GM23248 (cell line): ENCODE results near the gene BATF. TPM values are rescaled to one million over a fixed set of nuclear protein-coding genes. Genes with fewer than 3 reads are reported as not detected.

Experiments
- DNase-seq: peaks from one replicate; pipeline ENCODE4 v3.0.0-alpha.2; 2015
- H2AFZ ChIP-seq: fragments of 200-600 bp; sonication (generic); 2 replicates; pipeline ENCODE4 v1.6.1; 2016; ENCODE audit warnings: antibody characterized with exemption
- H3F3A ChIP-seq: fragments of 200-600 bp; sonication (generic); 2 replicates; pipeline ENCODE4 v1.6.1; 2016; ENCODE audit warnings: mild to moderate bottlenecking, antibody characterized with exemption, mixed run types; ENCODE audit not compliant: insufficient read depth
- H3K27ac ChIP-seq: fragments of 200-600 bp; sonication (generic); 2 replicates; pipeline ENCODE4 v1.5.1; 2016; ENCODE audit warnings: mild to moderate bottlenecking
- H3K27me3 ChIP-seq: fragments of 200-600 bp; sonication (generic); replicated peaks from 2 replicates; pipeline ENCODE4 v1.6.1; 2016; ENCODE audit warnings: mild to moderate bottlenecking; ENCODE audit not compliant: insufficient read depth
- H3K36me3 ChIP-seq: fragments of 200-600 bp; sonication (generic); 2 replicates; pipeline ENCODE4 v1.6.1; 2016; ENCODE audit warnings: low read depth, mild to moderate bottlenecking
- H3K4me1 ChIP-seq: fragments of 200-600 bp; sonication (generic); 2 replicates; pipeline ENCODE4 v1.6.1; 2016; ENCODE audit warnings: mild to moderate bottlenecking; ENCODE audit not compliant: insufficient read depth
- H3K4me2 ChIP-seq: fragments of 200-600 bp; sonication (generic); one replicate; pipeline ENCODE4 v1.6.1; 2016; ENCODE audit warnings: mild to moderate bottlenecking; ENCODE audit not compliant: unreplicated experiment
- H3K4me3 ChIP-seq: fragments of 200-600 bp; sonication (generic); 2 replicates; pipeline ENCODE4 v1.5.1; 2016; ENCODE audit warnings: mild to moderate bottlenecking
- H3K79me2 ChIP-seq: fragments of 200-600 bp; sonication (generic); 2 replicates; pipeline ENCODE4 v1.6.1; 2016; ENCODE audit warnings: mild to moderate bottlenecking; ENCODE audit not compliant: insufficient read depth
- H3K9ac ChIP-seq: fragments of 200-600 bp; sonication (generic); 2 replicates; pipeline ENCODE4 v1.6.1; 2016; ENCODE audit warnings: mild to moderate bottlenecking
- H3K9me2 ChIP-seq: fragments of 200-600 bp; sonication (generic); 2 replicates; pipeline ENCODE4 v1.6.1; 2016; ENCODE audit warnings: mixed run types, mild to moderate bottlenecking, moderate library complexity; ENCODE audit not compliant: insufficient read depth
- H3K9me3 ChIP-seq: fragments of 200-600 bp; sonication (generic); one replicate; pipeline ENCODE4 v1.6.1; 2017; ENCODE audit warnings: low read depth
- H4K20me1 ChIP-seq: fragments of 200-600 bp; sonication (generic); 2 replicates; pipeline ENCODE4 v1.6.0; 2016; ENCODE audit not compliant: insufficient read depth
- EZH2 ChIP-seq: fragments of 200-600 bp; sonication (generic); IDR thresholded peaks from 2 replicates; pipeline ENCODE4 v1.6.1; 2018; ENCODE audit warnings: antibody characterized with exemption, mild to moderate bottlenecking; ENCODE audit not compliant: insufficient read depth, poor library complexity, severe bottlenecking
- EZH2phosphoT487 ChIP-seq: fragments of 200-600 bp; sonication (generic); IDR thresholded peaks from 2 replicates; pipeline ENCODE4 v1.6.1; 2018; ENCODE audit warnings: antibody characterized with exemption, moderate library complexity, mild to moderate bottlenecking, low read depth; ENCODE audit not compliant: insufficient read depth
- WGBS, 2 experiments: methylation state at CpG; one replicate each; pipeline ENCODE4 v1.1.6; 2015 to 2017; ENCODE audit warnings: low lambda C conversion rate in 2 of 2, low coverage in 1 of 2; ENCODE audit errors: missing lambda C conversion rate in 2 of 2; 5-methylcytosine and 5-hydroxymethylcytosine counted together
- in situ Hi-C: fragments of 300-500 bp; cut with MboI; formaldehyde crosslinking; loops from 2 replicates; pipeline ENCODE4 v1.15.0; 2020
- polyA plus RNA-seq: library from polyadenylated mRNA; unstranded; fragments of >200 nt; fragmentation: Nextera tagmentation; extraction: Ambion mirVana; gene quantifications from 2 replicates; pipeline ENCODE4 v1.2.1, GENCODE V29; 2016
- total RNA-seq: library from RNA; depleted of rRNA; stranded (reverse); fragments of >200 nt; shearing (Covaris generic); gene quantifications from 2 replicates; pipeline ENCODE4 v1.2.3, GENCODE V29; 2014

The BATF gene
- total and polyA plus RNA-seq, 2 experiments from 2014 or later = not detected

- H3K27me3 ChIP-seq = no peaks in the 10 kb centered on the region
Measured at GRCh38 chr14:75487155-75487671, 35.1 kb upstream of the BATF start.

GRCh38 chr14:75489480-75489837 lies 32.8 kb upstream of the BATF start:
- Histone ChIP-seq H3F3A (no peaks in the 10 kb centered on the region), H3K36me3 (no peaks in the 10 kb centered on the region), H3K27ac (no peak overlapping the region), H3K4me2 (no peak overlapping the region), H3K9me3 (no peaks in the 10 kb centered on the region), H2AFZ (no peak overlapping the region), H3K27me3 (no peaks in the 10 kb centered on the region), H3K4me3 (no peak overlapping the region), H3K9ac (no peak overlapping the region), H3K79me2 (no peaks in the 10 kb centered on the region), H3K4me1 (no peaks in the 10 kb centered on the region), H3K9me2 (no peaks in the 10 kb centered on the region), H4K20me1 (no peaks in the 10 kb centered on the region)
- WGBS, 2 experiments = 76 to 78% methylated on average over 6 of the region's 6 CpGs
- in situ Hi-C loops = loop anchor here (10.0 kb wide), 1 partner anchor 175 kb away; no protein-coding TSS in a partner anchor
- TF ChIP-seq EZH2 = no peak
- TF ChIP-seq EZH2phosphoT487 = no peak
- DNase-seq = no peak

More at GRCh38 chr14:75487155-75487671, 35.1 kb upstream of the BATF start:
- DNase-seq = no peak
- 72 to 74% methylated on average over 7 of the region's 7 CpGs for WGBS, 2 experiments
- H3K9me3 ChIP-seq = no peaks in the 10 kb centered on the region
- no peaks in the 10 kb centered on the region for H3K9me2 ChIP-seq
- H3K4me2 ChIP-seq = no peak overlapping the region
- H3K27ac ChIP-seq = no peak overlapping the region
- no peaks in the 10 kb centered on the region for H3K79me2 ChIP-seq
- H3F3A ChIP-seq = no peaks in the 10 kb centered on the region
- no peaks in the 10 kb centered on the region for H3K4me1 ChIP-seq
- no peak overlapping the region for H3K4me3 ChIP-seq
- no peaks in the 10 kb centered on the region for H3K36me3 ChIP-seq
- in situ Hi-C loops = loop anchor here (10.0 kb wide), 1 partner anchor 172 kb away; no protein-coding TSS in a partner anchor
- H2AFZ ChIP-seq = no peak overlapping the region
- TF ChIP-seq EZH2 (no peak), EZH2phosphoT487 (no peak)
- H3K9ac ChIP-seq = no peak overlapping the region
- no peaks in the 10 kb centered on the region for H4K20me1 ChIP-seq

- Histone ChIP-seq H3K4me2 (no peak overlapping the region), H2AFZ (no peak overlapping the region), H3K36me3 (no peaks in the 10 kb centered on the region), H3F3A (no peaks in the 10 kb centered on the region), H4K20me1 (no peaks in the 10 kb centered on the region), H3K9ac (no peak overlapping the region), H3K27me3 (no peaks in the 10 kb centered on the region), H3K79me2 (no peaks in the 10 kb centered on the region), H3K9me3 (no peaks in the 10 kb centered on the region), H3K9me2 (no peaks in the 10 kb centered on the region), H3K4me3 (no peak overlapping the region), H3K4me1 (no peaks in the 10 kb centered on the region), H3K27ac (no peak overlapping the region)
- in situ Hi-C loops = no loop called here
- no peak for TF ChIP-seq EZH2
- no peak for TF ChIP-seq EZH2phosphoT487
- no peak for DNase-seq
- WGBS, 2 experiments = 81 to 82% methylated on average over 13 to 14 of the region's 14 CpGs
Measured at GRCh38 chr14:75491376-75491978, 30.8 kb upstream of the BATF start.

GRCh38 chr14:75492832-75493591 lies 29.3 kb upstream of the BATF start:
- Histone ChIP-seq H3K9me2 (no peaks in the 10 kb centered on the region), H3K9ac (no peak overlapping the region), H3K36me3 (no peaks in the 10 kb centered on the region), H4K20me1 (no peaks in the 10 kb centered on the region), H2AFZ (no peak overlapping the region), H3K4me2 (no peak overlapping the region), H3F3A (no peaks in the 10 kb centered on the region), H3K27me3 (no peaks in the 10 kb centered on the region), H3K4me3 (no peak overlapping the region), H3K27ac (no peak overlapping the region), H3K9me3 (no peaks in the 10 kb centered on the region), H3K4me1 (no peaks in the 10 kb centered on the region), H3K79me2 (no peaks in the 10 kb centered on the region)
- DNase-seq = peak; percentile 29
- in situ Hi-C loops = no loop called here
- no peak for TF ChIP-seq EZH2
- no peak for TF ChIP-seq EZH2phosphoT487
- WGBS, 2 experiments = 71% methylated on average over 9 of the region's 9 CpGs
